GM19238 (cell line): ENCODE measurements around the gene GLP1R.

Source experiments
- DNase-seq: peaks from one replicate; pipeline ENCODE4 v3.0.0; 2011; ENCODE audit warnings: low spot score; ENCODE audit not compliant: insufficient read length

GLP1R gene

GRCh38 chr6:39085129-39085797, 36.7 kb downstream of the GLP1R start:
- no peak for DNase-seq

- DNase-seq: peak; percentile 27
Measured at GRCh38 chr6:39086294-39086693, 37.7 kb downstream of the GLP1R start.

- DNase-seq: no peak
Measured at GRCh38 chr6:39086711-39087110, 38.1 kb downstream of the GLP1R start.

GRCh38 chr6:39087197-39087596, 38.6 kb downstream of the GLP1R start:
- no peak for DNase-seq

- no peak for DNase-seq
Measured at GRCh38 chr6:39088331-39088730, 39.8 kb downstream of the GLP1R start.

GRCh38 chr6:39090036-39090435, 41.5 kb downstream of the GLP1R start:
- DNase-seq: no peak

- DNase-seq: no peak
Measured at GRCh38 chr6:39091220-39091619, 42.6 kb downstream of the GLP1R start.

- no peak for DNase-seq
Measured at GRCh38 chr6:39092124-39092523, 43.5 kb downstream of the GLP1R start.

- no peak for DNase-seq
Measured at GRCh38 chr6:39093149-39093708, 44.6 kb downstream of the GLP1R start.

GRCh38 chr6:39095578-39095977, 47.0 kb downstream of the GLP1R start:
- DNase-seq: no peak

- DNase-seq: no peak
Measured at GRCh38 chr6:39100358-39100757, 51.8 kb downstream of the GLP1R start.

- no peak for DNase-seq
Measured at GRCh38 chr6:39102071-39102820, 53.7 kb downstream of the GLP1R start.

GRCh38 chr6:39102821-39103136, 54.2 kb downstream of the GLP1R start:
- no peak for DNase-seq

- no peak for DNase-seq
Measured at GRCh38 chr6:39104528-39104927, 55.9 kb downstream of the GLP1R start.

- no peak for DNase-seq
Measured at GRCh38 chr6:39107034-39107433, 58.5 kb downstream of the GLP1R start.

GRCh38 chr6:39107641-39108040, 59.1 kb downstream of the GLP1R start:
- no peak for DNase-seq

- no peak for DNase-seq
Measured at GRCh38 chr6:39108041-39108839, 59.7 kb downstream of the GLP1R start.

- no peak for DNase-seq
Measured at GRCh38 chr6:39111280-39111679, 62.7 kb downstream of the GLP1R start.

GRCh38 chr6:39113788-39114187, 65.2 kb downstream of the GLP1R start:
- no peak for DNase-seq

- no peak for DNase-seq
Measured at GRCh38 chr6:39114388-39114703, 65.8 kb downstream of the GLP1R start.

- peak; percentile 89 for DNase-seq
Measured at GRCh38 chr6:39114704-39115599, 66.4 kb downstream of the GLP1R start, which contains the start of gene SAYSD1. Gene SAYSD1 (minus strand): TSS chr6:39115186. CDS start chr6:39115089, 97 bp downstream.
